LNCaP clone FGC (cell line): ENCODE results near the gene EIF5AL1.

Experiments used
- DNase-seq: peaks from one replicate; pipeline ENCODE4 v3.0.0-alpha.2; 2011; ENCODE audit warnings: low read depth
- H3K4me3 ChIP-seq: 2 replicates; pipeline ENCODE4 v1.5.1; 2011; ENCODE audit warnings: mild to moderate bottlenecking, low read depth, low read length, control low read depth
- TF ChIP-seq, protein P1 (sequence below): IDR thresholded peaks from 2 replicates; pipeline ENCODE4 v1.5.1; 2012; ENCODE audit warnings: mild to moderate bottlenecking; ENCODE audit not compliant: control insufficient read depth, insufficient read depth; ENCODE audit errors: extremely low read depth

EIF5AL1 gene

DNA sequence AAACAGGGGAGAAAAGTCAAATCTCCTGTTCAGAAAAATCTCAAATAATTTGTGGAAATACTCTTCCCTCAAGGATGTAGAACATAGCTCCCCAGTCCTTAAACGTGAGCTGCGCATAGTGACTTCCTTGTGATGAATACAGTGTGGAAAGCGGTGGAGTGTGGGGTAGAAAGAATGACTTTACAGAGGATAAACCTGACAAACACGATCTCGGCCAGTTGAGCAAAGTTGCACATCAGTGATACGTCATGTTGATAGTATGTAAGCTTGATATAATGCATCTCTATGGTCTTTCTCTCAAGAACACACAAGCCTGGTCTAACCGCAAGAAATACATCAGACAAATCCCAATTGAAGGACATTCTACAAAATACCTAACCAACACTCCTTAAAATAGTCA, 34.9 kb upstream of the EIF5AL1 start:
- DNase-seq = no peak
- H3K4me3 ChIP-seq = no peak overlapping the region
- TF ChIP-seq, protein P1, sequence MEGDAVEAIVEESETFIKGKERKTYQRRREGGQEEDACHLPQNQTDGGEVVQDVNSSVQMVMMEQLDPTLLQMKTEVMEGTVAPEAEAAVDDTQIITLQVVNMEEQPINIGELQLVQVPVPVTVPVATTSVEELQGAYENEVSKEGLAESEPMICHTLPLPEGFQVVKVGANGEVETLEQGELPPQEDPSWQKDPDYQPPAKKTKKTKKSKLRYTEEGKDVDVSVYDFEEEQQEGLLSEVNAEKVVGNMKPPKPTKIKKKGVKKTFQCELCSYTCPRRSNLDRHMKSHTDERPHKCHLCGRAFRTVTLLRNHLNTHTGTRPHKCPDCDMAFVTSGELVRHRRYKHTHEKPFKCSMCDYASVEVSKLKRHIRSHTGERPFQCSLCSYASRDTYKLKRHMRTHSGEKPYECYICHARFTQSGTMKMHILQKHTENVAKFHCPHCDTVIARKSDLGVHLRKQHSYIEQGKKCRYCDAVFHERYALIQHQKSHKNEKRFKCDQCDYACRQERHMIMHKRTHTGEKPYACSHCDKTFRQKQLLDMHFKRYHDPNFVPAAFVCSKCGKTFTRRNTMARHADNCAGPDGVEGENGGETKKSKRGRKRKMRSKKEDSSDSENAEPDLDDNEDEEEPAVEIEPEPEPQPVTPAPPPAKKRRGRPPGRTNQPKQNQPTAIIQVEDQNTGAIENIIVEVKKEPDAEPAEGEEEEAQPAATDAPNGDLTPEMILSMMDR = no peak

GRCh38 chr10:79479283-79479909, 32.9 kb upstream of the EIF5AL1 start:
- no peak overlapping the region for H3K4me3 ChIP-seq
- DNase-seq = no peak
- TF ChIP-seq, protein P1 = no peak

- no peak for DNase-seq
- TF ChIP-seq, protein P1 = no peak
- no peak overlapping the region for H3K4me3 ChIP-seq
Observed at GRCh38 chr10:79482304-79482703, 30.0 kb upstream of the EIF5AL1 start.

GRCh38 chr10:79482741-79483140, 29.6 kb upstream of the EIF5AL1 start:
- H3K4me3 ChIP-seq = no peak overlapping the region
- TF ChIP-seq, protein P1 = no peak
- no peak for DNase-seq

DNA sequence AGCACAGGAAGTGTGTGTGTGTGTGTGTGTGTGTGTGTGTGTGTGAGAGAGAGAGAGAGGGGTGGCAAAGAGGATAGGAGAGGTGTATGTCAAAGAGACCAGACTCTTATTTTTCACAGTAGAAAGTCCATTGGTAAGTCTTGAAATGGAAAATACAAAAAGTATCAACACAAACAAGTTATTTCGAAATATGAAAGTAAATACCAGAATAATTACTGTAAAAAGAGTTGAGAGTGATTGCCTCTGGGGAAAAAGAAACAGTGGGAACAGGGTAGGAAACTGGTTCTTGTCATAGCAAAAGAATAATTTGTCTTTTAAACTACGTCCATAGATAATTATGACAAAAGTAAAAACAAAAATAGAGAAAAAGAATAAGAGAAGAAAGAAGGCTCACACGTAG, 29.0 kb upstream of the EIF5AL1 start:
- H3K4me3 ChIP-seq = no peak overlapping the region
- no peak for DNase-seq
- TF ChIP-seq, protein P1 = no peak

DNA sequence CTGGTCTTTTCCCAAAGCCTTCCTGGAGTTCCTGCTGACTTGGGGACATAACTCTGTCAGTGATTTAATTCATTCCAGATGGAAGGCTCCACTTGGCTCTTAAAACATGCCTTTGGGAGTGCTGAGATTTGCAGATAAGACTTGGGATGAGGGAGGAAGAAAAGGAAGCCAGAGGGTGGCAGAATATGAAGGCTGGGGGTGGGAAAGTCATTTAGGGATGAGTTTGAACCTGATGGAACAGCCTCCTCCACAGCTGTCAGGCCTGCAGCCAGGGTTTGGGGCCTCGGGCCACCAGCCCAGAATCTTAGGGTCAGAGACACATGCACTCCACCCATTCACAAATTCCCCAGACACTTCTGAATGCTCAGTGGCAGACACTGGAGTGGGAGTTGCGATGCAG, 28.4 kb upstream of the EIF5AL1 start:
- no peak for DNase-seq

More for the DNA sequence above, 28.4 kb upstream of the EIF5AL1 start:
- no peak overlapping the region for H3K4me3 ChIP-seq
- TF ChIP-seq, protein P1 = no peak
